ENCODE measurements around the gene FNIP1.
"Not testable (repeated sequence)": the region's sequence is repeated elsewhere in the genome, so short reads cannot be mapped to it uniquely, and the experiment has no call there.

Gene FNIP1

GRCh38 chr5:131786900-131787692, 9.7 kb downstream of the FNIP1 start:
- DNase-seq (ENCODE audit: low read depth): no peak

GRCh38 chr5:131786036-131786435, 10.8 kb downstream of the FNIP1 start:
- DNase-seq (ENCODE audit: low read depth): no peak

GRCh38 chr5:131783874-131784273, 12.9 kb downstream of the FNIP1 start:
- DNase-seq (ENCODE audit: low read depth): no peak

DNA sequence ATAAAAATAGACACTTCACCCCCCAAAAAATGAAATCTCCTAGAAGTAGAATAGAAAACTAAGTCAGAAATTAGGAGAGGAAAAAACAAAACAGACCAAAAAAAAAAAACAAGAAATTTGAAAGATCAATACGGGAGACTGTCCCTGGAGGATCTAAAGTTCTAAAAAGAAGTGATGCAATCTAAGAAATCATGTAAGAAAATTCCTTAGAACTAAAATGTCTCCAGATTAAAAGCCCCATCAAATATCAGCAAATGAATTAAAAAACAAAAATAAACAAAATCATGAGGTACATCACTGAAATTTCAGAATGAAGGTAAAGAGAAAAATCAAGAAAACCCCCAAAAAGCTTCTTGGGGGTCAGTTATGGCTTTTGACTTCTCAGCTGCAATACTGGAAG, 13.5 kb downstream of the FNIP1 start:
- DNase-seq (ENCODE audit: low read depth): no peak

- DNase-seq (ENCODE audit: low read depth): no peak
Measured at GRCh38 chr5:131782717-131783116, 14.1 kb downstream of the FNIP1 start.

DNA sequence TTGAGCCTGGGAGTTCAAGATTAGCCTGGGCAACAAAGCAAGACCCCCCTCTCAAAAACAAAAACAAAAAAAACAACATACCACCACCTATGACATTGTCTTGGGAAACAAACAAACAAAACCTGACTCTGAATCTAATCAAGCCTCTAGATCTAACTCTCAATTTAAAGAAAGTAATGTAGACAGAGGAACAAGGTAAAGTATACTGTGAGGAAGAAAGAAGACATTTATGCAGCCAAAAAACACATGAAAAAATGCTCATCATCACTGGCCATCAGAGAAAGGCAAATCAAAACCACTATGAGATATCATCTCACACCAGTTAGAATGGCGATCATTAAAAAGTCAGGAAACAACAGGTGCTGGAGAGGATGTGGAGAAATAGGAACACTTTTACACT, 18.7 kb downstream of the FNIP1 start:
- not testable (repeated sequence) for DNase-seq (ENCODE audit: low read depth)

GRCh38 chr5:131776450-131776849, 20.4 kb downstream of the FNIP1 start:
- DNase-seq (ENCODE audit: low read depth): no peak

- DNase-seq (ENCODE audit: low read depth): no peak
Measured at GRCh38 chr5:131774652-131775367, 22.0 kb downstream of the FNIP1 start.

- no peak for DNase-seq (ENCODE audit: low read depth)
Measured at GRCh38 chr5:131773805-131774204, 23.0 kb downstream of the FNIP1 start.

DNA sequence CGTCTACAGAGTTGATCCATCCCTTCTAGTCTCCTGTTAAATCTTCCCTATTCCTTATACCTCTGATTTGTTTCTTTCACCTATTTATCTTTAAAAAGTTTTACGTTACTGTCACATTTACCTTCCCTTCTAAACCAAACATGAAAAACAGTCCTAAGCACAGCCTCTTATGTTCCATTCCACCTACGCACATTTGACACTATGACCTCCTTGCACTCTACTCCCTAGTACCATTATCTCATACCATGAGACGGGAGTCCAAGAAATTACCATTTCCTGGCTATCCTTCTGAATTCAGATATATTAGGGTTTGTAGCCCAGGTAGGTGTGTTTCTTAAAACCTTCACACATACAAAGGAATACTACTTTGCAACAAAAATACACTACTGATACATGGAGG, 25.1 kb downstream of the FNIP1 start:
- no peak for DNase-seq (ENCODE audit: low read depth)

DNA sequence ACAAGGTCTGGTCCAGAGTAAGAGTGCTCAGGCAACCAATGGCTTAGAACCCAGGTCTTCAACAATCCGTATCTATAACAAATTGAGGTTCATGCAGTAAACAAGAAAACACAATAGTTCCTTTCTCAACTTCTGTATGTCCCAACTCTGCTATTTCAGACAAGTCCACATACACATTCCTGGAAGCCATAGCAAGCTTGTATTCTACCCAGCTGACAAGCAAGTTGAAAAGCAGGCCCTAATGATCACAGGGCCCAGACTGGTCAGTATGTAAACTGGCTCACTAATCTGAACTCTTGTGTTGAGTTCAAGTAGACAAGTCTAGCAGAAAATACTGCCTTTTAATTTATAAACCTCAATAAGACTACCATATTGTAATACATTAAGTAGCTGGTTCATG, 26.9 kb downstream of the FNIP1 start:
- DNase-seq (ENCODE audit: low read depth): no peak

DNA sequence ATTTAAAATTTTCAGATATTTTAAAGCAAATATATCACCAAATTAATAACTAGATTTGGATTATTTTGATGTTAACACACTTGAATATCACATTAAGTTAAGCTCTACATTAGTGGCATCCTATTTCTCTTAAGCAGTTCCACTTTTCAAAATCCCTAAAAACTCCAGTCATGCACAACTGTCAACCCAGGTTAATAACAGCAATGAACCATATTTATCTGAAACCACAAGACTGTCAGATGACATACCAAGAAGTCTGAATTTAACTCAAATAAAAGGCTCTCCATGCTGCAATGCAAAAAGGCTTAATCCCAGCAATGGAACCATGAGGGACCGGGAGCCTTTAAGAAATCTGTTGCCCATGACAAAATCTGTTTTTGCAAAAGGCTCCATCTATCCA, 27.5 kb downstream of the FNIP1 start:
- no peak for DNase-seq (ENCODE audit: low read depth)

- DNase-seq (ENCODE audit: low read depth): no peak
Measured at GRCh38 chr5:131767891-131768290, 28.9 kb downstream of the FNIP1 start.

- DNase-seq (ENCODE audit: low read depth): no peak
Measured at GRCh38 chr5:131766689-131767088, 30.1 kb downstream of the FNIP1 start.

GRCh38 chr5:131765261-131765660, 31.6 kb downstream of the FNIP1 start:
- no peak for DNase-seq (ENCODE audit: low read depth)

DNA sequence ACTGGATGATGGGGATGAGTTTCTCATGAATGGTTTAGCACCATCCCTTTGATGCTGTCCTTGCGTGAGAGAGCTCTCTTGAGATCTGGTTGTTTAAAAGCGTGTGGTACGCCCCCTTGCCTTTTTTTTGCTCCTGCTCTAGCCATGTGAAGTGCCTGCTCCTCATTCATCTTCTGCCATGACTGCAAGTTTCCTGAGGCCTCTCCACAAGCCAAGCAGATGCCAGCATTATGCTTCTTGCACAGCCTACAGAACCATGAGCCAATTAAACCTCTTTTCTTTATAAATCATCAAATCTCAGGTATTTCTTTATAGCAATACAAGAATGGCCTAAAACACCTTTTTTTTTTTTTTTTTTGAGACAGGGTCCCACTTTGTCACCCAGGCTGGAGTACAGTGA, 32.8 kb downstream of the FNIP1 start:
- DNase-seq (ENCODE audit: low read depth): no peak

DNA sequence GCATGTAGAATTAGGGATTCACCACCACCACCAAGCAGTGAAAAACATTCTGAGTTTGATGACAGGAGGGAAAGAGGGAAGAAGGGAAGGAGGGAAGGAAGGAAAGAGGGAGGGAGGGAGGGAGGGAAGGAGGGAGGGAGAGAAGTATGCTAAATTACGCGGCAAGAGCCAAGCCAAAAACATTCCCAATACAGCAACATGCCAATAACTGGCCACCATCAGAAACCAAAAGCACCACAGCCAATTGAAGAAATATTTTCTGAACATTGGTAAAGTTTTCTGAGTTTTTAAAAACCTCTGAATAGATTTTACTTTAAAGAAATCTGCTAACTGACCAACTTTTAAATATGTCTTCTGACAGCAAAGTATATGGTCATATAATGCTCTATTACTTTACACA, 36.0 kb downstream of the FNIP1 start:
- no peak for DNase-seq (ENCODE audit: low read depth)

DNA sequence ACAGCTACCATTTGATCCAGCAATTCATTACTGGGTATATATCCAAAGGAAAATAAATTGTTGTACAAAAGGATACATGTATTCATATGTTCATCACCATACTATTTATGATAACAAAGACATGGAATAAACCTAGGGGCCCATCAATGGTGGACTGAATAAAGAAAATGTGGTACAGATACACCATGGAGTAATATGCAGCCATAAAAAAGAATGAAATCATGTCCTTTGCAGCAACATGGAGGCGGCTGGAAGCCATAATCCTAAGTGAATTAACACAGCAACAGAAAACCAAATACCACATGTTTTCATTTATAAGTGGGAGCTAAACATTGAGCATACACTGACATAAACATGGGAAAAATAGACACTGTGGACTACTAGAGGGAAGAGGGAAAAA, 37.1 kb downstream of the FNIP1 start:
- DNase-seq (ENCODE audit: low read depth): no peak

- no peak for DNase-seq (ENCODE audit: low read depth)
Measured at GRCh38 chr5:131758520-131758900, 38.3 kb downstream of the FNIP1 start.

GRCh38 chr5:131757830-131758519, 38.8 kb downstream of the FNIP1 start:
- DNase-seq (ENCODE audit: low read depth): no peak

DNA sequence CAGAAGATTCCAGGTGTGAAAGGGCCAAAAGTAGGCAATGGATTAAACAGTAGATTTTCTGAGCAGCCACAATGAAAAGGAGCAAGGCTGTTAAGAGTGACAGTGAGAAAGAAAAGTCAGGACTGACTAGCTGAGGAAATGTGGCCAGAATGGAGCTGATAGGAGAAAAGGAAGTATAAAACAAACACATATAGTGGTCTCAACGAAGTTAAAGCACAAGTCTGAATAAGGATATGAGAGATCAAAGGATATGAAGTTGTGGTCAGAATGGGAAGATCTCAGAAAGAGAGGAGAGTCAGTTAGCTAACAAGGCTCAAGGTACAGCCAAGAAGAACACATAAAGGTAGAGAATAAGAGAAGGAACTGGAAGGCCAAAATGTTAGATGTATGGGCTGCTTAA, 39.9 kb downstream of the FNIP1 start:
- no peak for DNase-seq (ENCODE audit: low read depth)

DNA sequence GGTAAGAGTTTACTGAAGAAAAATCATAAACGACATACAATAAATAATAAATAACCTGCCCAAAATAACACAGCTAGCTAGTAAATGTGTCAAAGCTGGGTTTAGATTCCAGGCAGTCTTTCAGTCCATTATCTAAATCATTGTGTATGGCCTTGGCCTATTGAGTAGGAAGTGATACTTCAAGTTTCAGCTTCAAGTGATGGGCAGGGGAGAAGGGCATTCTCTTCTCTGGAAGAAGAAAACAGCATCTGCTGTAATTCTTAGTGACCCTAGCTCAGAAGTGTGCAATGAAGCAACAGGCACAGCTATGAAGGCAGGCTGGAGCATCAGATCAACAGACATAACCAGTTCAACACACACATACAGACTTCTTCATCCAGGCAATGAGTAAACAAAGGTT, 42.5 kb downstream of the FNIP1 start:
- DNase-seq (ENCODE audit: low read depth): no peak

GRCh38 chr5:131751506-131751905, 45.3 kb downstream of the FNIP1 start:
- no peak for DNase-seq (ENCODE audit: low read depth)
